GM23338 (cell line): ENCODE data around the gene SULT6B1.
"Not testable (repeated sequence)": the region's sequence is repeated elsewhere in the genome, so short reads cannot be mapped to it uniquely, and the experiment has no call there.

Experiments used
- EZH2 ChIP-seq: fragments of 200-600 bp; sonication (generic); IDR thresholded peaks from one replicate; pipeline ENCODE4 v1.8.0; 2017; ENCODE audit warnings: antibody characterized with exemption, mild to moderate bottlenecking, low read depth; ENCODE audit not compliant: unreplicated experiment
- EZH2phosphoT487 ChIP-seq: fragments of 200-600 bp; sonication (generic); IDR thresholded peaks from one replicate; pipeline ENCODE4 v1.8.1; 2018; ENCODE audit warnings: antibody characterized with exemption; ENCODE audit not compliant: unreplicated experiment

- TF ChIP-seq EZH2phosphoT487, EZH2: not testable (repeated sequence)
These were observed 18.3 kb upstream of the SULT6B1 start for GRCh38 chr2:37206760-37207159.
